SK-N-SH treated with all-trans-retinoic acid at 6 μM for 48 hours (cell line): ENCODE measurements around the gene ZNF536.

ENCODE experiments used
- ATAC-seq: fragments of 200-7000 bp; cut with Tn5 transposase; 3 replicates; pipeline ENCODE4 v1.9.1; 2020; ENCODE audit warnings: mild to moderate bottlenecking, moderate library complexity
- ARNTL ChIP-seq: fragments of 450-650 bp; formaldehyde crosslinking; IDR thresholded peaks from 2 replicates; pipeline ENCODE4 v1.5.0; 2020; ENCODE audit warnings: low read depth, mild to moderate bottlenecking, moderate library complexity, borderline replicate concordance
- BACH2 ChIP-seq: fragments of 250-450 bp; sonication (Bioruptor Pico); IDR thresholded peaks from 2 replicates; pipeline ENCODE4 v1.9.0; 2021; ENCODE audit warnings: mild to moderate bottlenecking, borderline replicate concordance
- CREB5 ChIP-seq: fragments of 250-450 bp; sonication (Bioruptor Pico); IDR thresholded peaks from 2 replicates; pipeline ENCODE4 v1.5.1; 2020; ENCODE audit warnings: low read depth, mild to moderate bottlenecking, moderate library complexity
- CSDC2 ChIP-seq: fragments of 250-450 bp; sonication (Bioruptor Pico); IDR thresholded peaks from 2 replicates; pipeline ENCODE4 v1.5.0; 2020; ENCODE audit warnings: mild to moderate bottlenecking, moderate library complexity
- CSRNP3 ChIP-seq: fragments of 250-450 bp; sonication (Bioruptor Pico); IDR thresholded peaks from 2 replicates; pipeline ENCODE4 v1.5.1; 2021; ENCODE audit warnings: mild to moderate bottlenecking, moderate library complexity
- ESRRG ChIP-seq: fragments of 250-450 bp; sonication (Bioruptor Pico); IDR thresholded peaks from 2 replicates; pipeline ENCODE4 v1.6.1; 2021; ENCODE audit warnings: mild to moderate bottlenecking
- GLIS3 ChIP-seq: fragments of 250-450 bp; sonication (Bioruptor Pico); IDR thresholded peaks from 2 replicates; pipeline ENCODE4 v1.5.0; 2020; ENCODE audit warnings: mild to moderate bottlenecking, moderate library complexity
- ISL1 ChIP-seq: fragments of 250-450 bp; sonication (Bioruptor Pico); IDR thresholded peaks from 2 replicates; pipeline ENCODE4 v2.1.2; 2022; ENCODE audit warnings: mild to moderate bottlenecking, moderate library complexity
- OSR1 ChIP-seq: fragments of 250-450 bp; sonication (Bioruptor Pico); IDR thresholded peaks from 2 replicates; pipeline ENCODE4 v1.8.0; 2022; ENCODE audit warnings: moderate library complexity, mild to moderate bottlenecking, inconsistent platforms
- POU6F1 ChIP-seq: fragments of 250-450 bp; sonication (Bioruptor Pico); IDR thresholded peaks from 2 replicates; pipeline ENCODE4 v1.8.0; 2021; ENCODE audit warnings: low read depth, mild to moderate bottlenecking, moderate library complexity, borderline replicate concordance
- PPARA ChIP-seq: fragments of 250-450 bp; sonication (Bioruptor Pico); IDR thresholded peaks from 2 replicates; pipeline ENCODE4 v1.5.0; 2020; ENCODE audit warnings: mild to moderate bottlenecking, borderline replicate concordance
- RARB ChIP-seq: fragments of 250-450 bp; sonication (Bioruptor Pico); IDR thresholded peaks from 2 replicates; pipeline ENCODE4 v1.8.0; 2021; ENCODE audit warnings: mild to moderate bottlenecking, moderate library complexity
- SNAI2 ChIP-seq: fragments of 250-450 bp; sonication (Bioruptor Pico); IDR thresholded peaks from 2 replicates; pipeline ENCODE4 v1.5.0; 2020; ENCODE audit warnings: mild to moderate bottlenecking, moderate library complexity
- TCF4 ChIP-seq: fragments of 250-450 bp; sonication (Bioruptor Pico); IDR thresholded peaks from 2 replicates; pipeline ENCODE4 v1.8.0; 2021; ENCODE audit warnings: mild to moderate bottlenecking, moderate library complexity, borderline replicate concordance
- TOX ChIP-seq: fragments of 250-450 bp; sonication (Bioruptor Pico); IDR thresholded peaks from 2 replicates; pipeline ENCODE4 v1.8.0; 2021; ENCODE audit warnings: mild to moderate bottlenecking, moderate library complexity, borderline replicate concordance
- TSHZ2 ChIP-seq: fragments of 250-450 bp; sonication (Bioruptor Pico); IDR thresholded peaks from 2 replicates; pipeline ENCODE4 v1.5.0; 2020; ENCODE audit warnings: mild to moderate bottlenecking, moderate library complexity
- ZC3H10 ChIP-seq: fragments of 250-450 bp; sonication (Bioruptor Pico); IDR thresholded peaks from 2 replicates; pipeline ENCODE4 v1.5.1; 2021; ENCODE audit warnings: mild to moderate bottlenecking, moderate library complexity
- ZFP3 ChIP-seq: fragments of 250-450 bp; sonication (Bioruptor Pico); IDR thresholded peaks from 2 replicates; pipeline ENCODE4 v1.5.0; 2020; ENCODE audit warnings: mild to moderate bottlenecking, moderate library complexity
- ZNF565 ChIP-seq: fragments of 450-650 bp; formaldehyde crosslinking; conservative IDR thresholded peaks from 2 replicates; pipeline ENCODE4 v1.5.0; 2020; ENCODE audit warnings: low read depth, mild to moderate bottlenecking, moderate library complexity
- ZNF70 ChIP-seq: fragments of 450-650 bp; formaldehyde crosslinking; IDR thresholded peaks from 2 replicates; pipeline ENCODE4 v1.5.0; 2020; ENCODE audit warnings: mild to moderate bottlenecking, moderate library complexity
- ZNF8 ChIP-seq: fragments of 450-650 bp; formaldehyde crosslinking; IDR thresholded peaks from 2 replicates; pipeline ENCODE4 v1.5.0; 2020; ENCODE audit warnings: mild to moderate bottlenecking, moderate library complexity

ZNF536 gene

GRCh38 chr19:30535011-30535410, 162.8 kb downstream of the ZNF536 start:
- TF ChIP-seq TCF4 (CRISPR knock-in tag) = no peak
- no peak for TF ChIP-seq RARB (CRISPR knock-in tag)
- no peak for TF ChIP-seq ISL1
- TF ChIP-seq CSDC2 = no peak
- no peak for TF ChIP-seq TSHZ2 (CRISPR knock-in tag)
- no peak for TF ChIP-seq OSR1 (CRISPR knock-in tag)
- TF ChIP-seq CSRNP3 (CRISPR knock-in tag) = no peak
- no peak for TF ChIP-seq SNAI2 (CRISPR knock-in tag)
- TF ChIP-seq ARNTL (CRISPR knock-in tag) = no peak
- no peak for TF ChIP-seq BACH2 (CRISPR knock-in tag)
- TF ChIP-seq ESRRG = no peak
- no peak for TF ChIP-seq PPARA (CRISPR knock-in tag)
- TF ChIP-seq ZNF8 (CRISPR knock-in tag) = no peak
- TF ChIP-seq TOX = no peak
- TF ChIP-seq ZC3H10 (CRISPR knock-in tag) = no peak
- TF ChIP-seq GLIS3 (CRISPR knock-in tag) = no peak
- ATAC-seq = no peak

- TF ChIP-seq CREB5 (CRISPR knock-in tag) (no peak), POU6F1 (CRISPR knock-in tag) (no peak), CSDC2 (no peak), TOX (no peak), PPARA (CRISPR knock-in tag) (no peak), ZNF565 (CRISPR knock-in tag) (no peak), ZNF70 (CRISPR knock-in tag) (no peak), RARB (CRISPR knock-in tag) (no peak), ZNF8 (CRISPR knock-in tag) (no peak), CSRNP3 (CRISPR knock-in tag) (no peak), SNAI2 (CRISPR knock-in tag) (no peak), ESRRG (no peak)
- ATAC-seq = no peak
Observed at GRCh38 chr19:30536975-30537374, 164.8 kb downstream of the ZNF536 start.

GRCh38 chr19:30539315-30539714, 167.1 kb downstream of the ZNF536 start:
- no peak for ATAC-seq
- TF ChIP-seq PPARA (CRISPR knock-in tag) = no peak
- TF ChIP-seq BACH2 (CRISPR knock-in tag) = no peak
- TF ChIP-seq GLIS3 (CRISPR knock-in tag) = no peak
- no peak for TF ChIP-seq ESRRG
- no peak for TF ChIP-seq ZFP3 (CRISPR knock-in tag)
- TF ChIP-seq ZNF70 (CRISPR knock-in tag) = no peak
- TF ChIP-seq ZNF8 (CRISPR knock-in tag) = no peak
- TF ChIP-seq ARNTL (CRISPR knock-in tag) = no peak
- TF ChIP-seq, all 23 proteins: peak for 0
